Sigmoid colon (tissue), 7 donors: ENCODE measurements around the gene TRMT1. TPM values are rescaled to one million over a fixed set of nuclear protein-coding genes. Genes with fewer than 3 reads are reported as not detected.

Experiments used
- DNase-seq: peaks from one replicate; pipeline ENCODE4 v3.0.0-alpha.2; 2019
- H3K27ac ChIP-seq, 4 donors: fragments of 200-600 bp; sonication (generic); one replicate each; pipeline ENCODE4 v1.5.1; 2016 to 2019; ENCODE audit warnings: mild to moderate bottlenecking in 1 of 4
- H3K27me3 ChIP-seq, 3 donors: fragments of 200-600 bp; sonication (generic); one replicate each; pipeline ENCODE4 v1.5.1; 2019; ENCODE audit warnings: mild to moderate bottlenecking in 1 of 3
- H3K36me3 ChIP-seq, 4 donors: fragments of 200-600 bp; sonication (generic); one replicate each; pipeline ENCODE4 v1.5.1; 2016 to 2019
- H3K4me1 ChIP-seq, 4 donors: fragments of 200-600 bp; sonication (generic); one replicate each; pipeline ENCODE4 v1.5.1; 2017 to 2019
- H3K4me3 ChIP-seq, 4 donors: fragments of 200-600 bp; sonication (generic); one replicate each; pipeline ENCODE4 v1.5.1; 2017 to 2019; ENCODE audit warnings: mild to moderate bottlenecking in 2 of 4, moderate library complexity in 1 of 4
- H3K9me3 ChIP-seq, 4 donors: fragments of 200-600 bp in 3 of 4; sonication (generic) in 3 of 4; one replicate each; pipeline versions ENCODE4 v1.5.1 to v1.6.1; 2013 to 2019
- EP300 ChIP-seq, 4 donors: sonication (generic); formaldehyde crosslinking; IDR thresholded peaks; one replicate each; pipeline ENCODE4 v1.6.1; 2017; ENCODE audit warnings: antibody characterized with exemption in 4 of 4
- POLR2A ChIP-seq, 2 donors: fragments of 450-650 bp; IDR thresholded peaks; one replicate each; pipeline ENCODE4 v1.6.1; 2016; ENCODE audit warnings: antibody characterized with exemption in 2 of 2, mild to moderate bottlenecking in 2 of 2, moderate library complexity in 2 of 2
- POLR2AphosphoS5 ChIP-seq, 4 donors: sonication (generic); formaldehyde crosslinking; IDR thresholded peaks; one replicate each; pipeline ENCODE4 v1.6.1; 2017; ENCODE audit warnings: antibody characterized with exemption in 4 of 4
- WGBS, 2 donors: extraction: QIAGEN DNeasy Blood & Tissue Kit; methylation state at CpG; one replicate each; pipeline ENCODE4 v1.1.7; 2013; 5-methylcytosine and 5-hydroxymethylcytosine counted together
- intact Hi-C: fragments of 100-400 bp; cut with DNase I; formaldehyde crosslinking; loops from one replicate; pipeline ENCODE4 v1.15.1; 2023
- polyA plus RNA-seq, 3 donors: library from polyadenylated mRNA; stranded (reverse); fragments of 200-250 nt; gene quantifications; one replicate each; pipeline ENCODE4 v1.2.3, GENCODE V29; 2013
- total RNA-seq, 4 donors: library from RNA; depleted of rRNA; stranded (reverse); fragments of >200 nt; gene quantifications; one replicate each; pipeline ENCODE4 v1.1.0, GENCODE V29; 2016
- TF ChIP-seq, protein P1 (sequence below), 4 experiments: fragments of 450-650 bp in 3 of 4; fragments of 200-600 bp in 1 of 4; IDR thresholded peaks; one replicate each; pipeline ENCODE4 v1.5.1; 2016 to 2019; ENCODE audit warnings: antibody characterized with exemption in 4 of 4, mild to moderate bottlenecking in 3 of 4, moderate library complexity in 2 of 4
- donor health status: healthy with polysubstance abuse.
- donor health status: Bipolar disorder and iron deficiency.
- donor health status: healthy.

Gene TRMT1
- total and polyA plus RNA-seq, 7 donors = 6.7 to 48.6 (median 19.3) TPM

DNA sequence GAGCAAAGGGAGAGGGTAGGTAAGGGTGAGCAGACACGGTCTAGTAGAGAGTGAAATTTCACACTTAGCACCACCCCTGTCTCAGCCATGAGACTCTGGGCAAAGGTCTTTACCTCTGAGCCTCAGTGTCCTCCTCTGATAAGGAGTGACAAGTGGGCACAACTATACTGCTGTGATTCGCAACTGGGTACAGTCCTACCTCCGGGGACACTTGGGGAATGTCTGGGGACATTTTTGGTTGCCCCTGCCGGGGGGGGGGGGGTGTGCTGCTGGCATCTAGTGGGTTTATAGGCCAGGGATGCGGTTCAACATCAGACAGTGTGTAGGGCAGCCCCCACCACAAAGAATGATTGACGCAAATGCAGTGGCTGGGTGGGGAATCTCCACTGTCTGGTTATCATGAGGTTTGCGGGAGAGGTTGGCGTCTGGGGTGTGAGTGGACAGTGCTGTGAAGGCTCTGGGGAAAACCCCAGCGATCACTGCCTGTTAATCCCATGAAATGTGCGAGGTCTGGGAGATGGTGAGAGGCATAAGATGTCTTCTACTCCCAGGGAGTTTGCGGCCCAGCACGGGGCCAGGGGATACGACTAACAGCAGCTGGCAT lies 5.8 kb upstream of the TRMT1 start:
- Histone ChIP-seq H3K9me3 (no peaks in the 10 kb centered on the region), H3K4me1 (peaks cover 0 to 26% (median 24%) of the 10 kb centered on the region in 4 donors), H3K4me3 (no peak overlapping the region), H3K36me3 (peaks cover 0 to 7% (median 0%) of the 10 kb centered on the region in 4 donors), H3K27me3 (no peaks in the 10 kb centered on the region), H3K27ac (no peak overlapping the region)
- no peak for DNase-seq
- WGBS, 2 donors = 79 to 87% methylated on average over 13 of the region's 13 CpGs
- TF ChIP-seq EP300 (IDR thresholded peaks at IDR 0.05) (no peak), POLR2A (IDR thresholded peaks at IDR 0.05) (no peak), POLR2AphosphoS5 (IDR thresholded peaks at IDR 0.05) (no peak)
- TF ChIP-seq, protein P1, sequence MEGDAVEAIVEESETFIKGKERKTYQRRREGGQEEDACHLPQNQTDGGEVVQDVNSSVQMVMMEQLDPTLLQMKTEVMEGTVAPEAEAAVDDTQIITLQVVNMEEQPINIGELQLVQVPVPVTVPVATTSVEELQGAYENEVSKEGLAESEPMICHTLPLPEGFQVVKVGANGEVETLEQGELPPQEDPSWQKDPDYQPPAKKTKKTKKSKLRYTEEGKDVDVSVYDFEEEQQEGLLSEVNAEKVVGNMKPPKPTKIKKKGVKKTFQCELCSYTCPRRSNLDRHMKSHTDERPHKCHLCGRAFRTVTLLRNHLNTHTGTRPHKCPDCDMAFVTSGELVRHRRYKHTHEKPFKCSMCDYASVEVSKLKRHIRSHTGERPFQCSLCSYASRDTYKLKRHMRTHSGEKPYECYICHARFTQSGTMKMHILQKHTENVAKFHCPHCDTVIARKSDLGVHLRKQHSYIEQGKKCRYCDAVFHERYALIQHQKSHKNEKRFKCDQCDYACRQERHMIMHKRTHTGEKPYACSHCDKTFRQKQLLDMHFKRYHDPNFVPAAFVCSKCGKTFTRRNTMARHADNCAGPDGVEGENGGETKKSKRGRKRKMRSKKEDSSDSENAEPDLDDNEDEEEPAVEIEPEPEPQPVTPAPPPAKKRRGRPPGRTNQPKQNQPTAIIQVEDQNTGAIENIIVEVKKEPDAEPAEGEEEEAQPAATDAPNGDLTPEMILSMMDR (IDR thresholded peaks at IDR 0.05) = no peak
- intact Hi-C loops = no loop called here

DNA sequence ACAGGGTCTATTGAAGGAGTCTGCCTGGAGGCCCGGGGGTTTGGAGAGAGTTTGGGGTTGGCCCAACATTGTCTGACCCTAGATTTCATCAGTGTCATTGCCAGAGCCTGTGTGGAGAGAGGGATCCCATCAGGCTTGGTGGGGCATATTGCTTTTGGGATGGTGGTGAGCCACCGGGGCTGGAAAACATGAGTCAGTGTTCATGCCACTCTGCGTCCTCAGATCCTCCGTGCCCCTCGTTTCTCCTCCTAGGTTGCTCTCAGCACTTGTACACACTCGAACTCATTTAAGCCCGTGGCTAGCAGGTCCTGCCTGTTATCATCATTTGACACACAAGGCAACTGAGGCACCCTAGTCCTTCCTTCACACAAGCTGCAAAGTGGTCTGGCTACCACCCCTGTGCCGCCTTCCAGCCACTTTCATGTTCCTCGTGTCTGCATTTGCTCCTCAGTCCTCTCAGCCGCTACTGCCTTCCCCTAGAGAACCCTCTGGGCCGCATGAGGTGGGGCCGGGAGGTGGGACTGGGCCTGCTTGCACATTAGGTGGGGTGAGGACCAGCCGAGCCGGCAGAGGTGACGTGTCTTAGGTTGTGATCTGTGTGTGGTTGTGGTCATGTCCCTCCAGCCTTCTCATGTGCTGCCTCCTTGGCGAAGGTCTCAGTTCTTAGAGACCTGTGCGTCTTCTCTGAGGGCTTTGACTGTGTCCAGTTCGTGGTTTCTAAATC lies 5.2 kb upstream of the TRMT1 start:
- H3K27me3 ChIP-seq = no peaks in the 10 kb centered on the region
- no peak overlapping the region for H3K27ac ChIP-seq
- H3K9me3 ChIP-seq = no peaks in the 10 kb centered on the region
- H3K4me3 ChIP-seq = no peak overlapping the region
- WGBS, 2 donors = 83 to 85% methylated on average over 18 of the region's 18 CpGs
- DNase-seq = no peak
- intact Hi-C loops = no loop called here
- TF ChIP-seq EP300 (IDR thresholded peaks at IDR 0.05) = no peak
- TF ChIP-seq POLR2AphosphoS5 (IDR thresholded peaks at IDR 0.05) = no peak
- TF ChIP-seq, protein P1 (IDR thresholded peaks at IDR 0.05) = no peak
- no peak for TF ChIP-seq POLR2A (IDR thresholded peaks at IDR 0.05)
- H3K4me1 ChIP-seq = peaks cover 0 to 33% (median 30%) of the 10 kb centered on the region in 4 donors
- peaks cover 0 to 7% (median 0%) of the 10 kb centered on the region in 4 donors for H3K36me3 ChIP-seq

DNA sequence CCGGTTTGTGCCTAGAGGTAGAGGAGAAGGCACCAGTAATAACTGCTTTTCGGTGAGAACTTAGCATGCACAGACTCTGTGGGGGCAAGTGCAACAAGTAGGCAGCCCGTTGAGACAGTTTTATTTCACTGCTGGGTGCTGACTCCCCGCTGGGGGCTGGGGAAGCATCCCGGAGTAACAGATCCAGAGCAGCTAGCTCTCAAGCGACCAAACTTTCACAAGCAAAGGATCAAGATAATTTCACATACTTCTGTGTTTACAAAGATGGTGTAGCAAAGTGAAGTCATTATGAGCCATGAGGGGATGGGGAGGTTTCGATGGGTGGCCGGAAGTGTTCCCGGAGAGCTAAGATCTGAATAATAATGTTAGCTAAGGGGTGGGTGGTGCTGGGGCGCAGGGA lies 4.3 kb upstream of the TRMT1 start:
- DNase-seq = no peak
- Histone ChIP-seq H3K27ac (no peak overlapping the region), H3K27me3 (no peaks in the 10 kb centered on the region), H3K4me1 (peaks cover 0 to 37% (median 35%) of the 10 kb centered on the region in 4 donors), H3K4me3 (no peak overlapping the region), H3K9me3 (no peaks in the 10 kb centered on the region), H3K36me3 (peaks cover 0 to 3% (median 0%) of the 10 kb centered on the region in 4 donors)
- no peak for TF ChIP-seq POLR2AphosphoS5 (IDR thresholded peaks at IDR 0.05)
- no peak for TF ChIP-seq EP300 (IDR thresholded peaks at IDR 0.05)
- no peak for TF ChIP-seq POLR2A (IDR thresholded peaks at IDR 0.05)
- TF ChIP-seq, protein P1 (IDR thresholded peaks at IDR 0.05) = no peak
- WGBS, 2 donors = 87% methylated on average over 10 of the region's 10 CpGs
- intact Hi-C loops = no loop called here

DNA sequence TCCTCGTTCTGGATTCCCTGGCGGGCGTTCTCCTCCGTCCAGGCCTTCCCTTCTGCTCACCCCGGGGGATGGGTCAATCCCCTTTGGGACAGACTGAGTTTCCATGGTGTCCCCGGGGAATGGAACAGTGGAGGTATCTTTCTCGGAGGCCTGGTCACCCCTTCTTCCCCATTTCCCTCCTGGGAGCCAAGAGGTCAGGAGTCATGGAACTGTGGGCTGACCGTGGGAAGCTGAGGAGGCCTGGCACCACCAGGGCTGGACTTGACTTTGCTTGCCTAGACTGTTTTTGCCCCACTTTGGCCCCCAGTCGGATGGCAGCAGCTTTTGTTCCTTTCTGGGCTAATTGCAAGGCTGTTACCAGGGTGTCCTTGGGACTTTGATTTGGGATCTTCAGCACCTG lies 3.5 kb upstream of the TRMT1 start:
- Histone ChIP-seq H3K9me3 (no peaks in the 10 kb centered on the region), H3K4me3 (no peak overlapping the region), H3K4me1 (peaks cover 0 to 45% (median 42%) of the 10 kb centered on the region in 4 donors), H3K36me3 (peaks cover 0 to 5% (median 2%) of the 10 kb centered on the region in 4 donors), H3K27me3 (no peaks in the 10 kb centered on the region), H3K27ac (no peak overlapping the region)
- DNase-seq = no peak
- no peak for TF ChIP-seq POLR2AphosphoS5 (IDR thresholded peaks at IDR 0.05)
- TF ChIP-seq, protein P1 (IDR thresholded peaks at IDR 0.05) = no peak
- no peak for TF ChIP-seq EP300 (IDR thresholded peaks at IDR 0.05)
- TF ChIP-seq POLR2A (IDR thresholded peaks at IDR 0.05) = no peak
- intact Hi-C loops = no loop called here
- WGBS, 2 donors = 85 to 86% methylated on average over 9 of the region's 9 CpGs
